Hindlimb muscle (tissue), 1 donor: Measurements from ENCODE around the gene GRK1. TPM values are rescaled to one million over a fixed set of nuclear protein-coding genes. Genes with fewer than 3 reads are reported as not detected.
A peak's percentile ranks its signal among the peaks of the same experiment; 100 is the strongest.

Experiments used
- DNase-seq: peaks from one replicate; pipeline ENCODE4 v3.0.0-alpha.2; 2013
- polyA plus RNA-seq: library from polyadenylated mRNA; unstranded; fragments of 120-200 nt; gene quantifications from one replicate; pipeline ENCODE4 v1.2.1, GENCODE V29; 2013; ENCODE audit not compliant: insufficient read length

GRK1 gene
- polyA plus RNA-seq, 1 donor: 0.34 TPM

DNA sequence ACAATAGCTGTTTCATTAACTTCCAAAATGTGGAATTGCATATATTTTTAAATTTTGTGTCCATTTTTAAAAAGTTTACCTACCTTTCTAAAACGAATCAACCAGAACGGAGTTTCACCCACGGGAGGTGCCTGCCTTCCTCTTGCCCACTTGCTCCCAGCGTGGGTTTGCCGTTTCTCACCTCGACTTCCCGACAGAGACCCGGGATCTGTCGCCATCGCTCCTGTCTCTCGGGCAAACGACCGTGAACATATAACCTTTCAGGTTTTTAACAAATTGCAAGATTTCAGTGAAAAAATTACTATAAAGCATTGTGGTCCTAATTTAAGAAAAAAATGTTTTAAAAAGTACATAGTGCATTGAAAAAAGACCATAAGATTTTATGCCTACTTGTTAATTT, 96.2 kb downstream of the GRK1 start:
- no peak for DNase-seq

GRCh38 chr13:113763961-113764792, 97.2 kb downstream of the GRK1 start:
- no peak for DNase-seq

- DNase-seq: no peak
These were observed 98.0 kb downstream of the GRK1 start for GRCh38 chr13:113764793-113765563.

DNA sequence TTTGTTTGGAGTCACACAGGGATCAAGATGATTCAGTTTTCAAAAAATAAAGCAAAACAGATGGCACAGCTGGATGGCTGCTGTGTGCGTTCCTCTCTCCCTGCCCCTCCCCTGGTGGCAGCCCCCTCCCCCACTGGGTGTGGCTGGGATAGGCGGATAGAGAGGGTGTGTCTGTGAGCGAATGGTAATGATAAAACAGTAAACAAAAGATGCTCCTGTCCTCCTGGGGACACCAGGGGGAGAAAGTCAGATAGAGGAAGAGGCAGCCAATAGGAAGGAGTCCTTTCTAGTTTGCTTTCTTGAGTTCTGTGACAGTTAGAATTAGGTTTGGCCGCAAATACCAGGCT, 98.5 kb downstream of the GRK1 start:
- no peak for DNase-seq

- no peak for DNase-seq
These were observed 99.2 kb downstream of the GRK1 start for GRCh38 chr13:113766035-113766800.

DNA sequence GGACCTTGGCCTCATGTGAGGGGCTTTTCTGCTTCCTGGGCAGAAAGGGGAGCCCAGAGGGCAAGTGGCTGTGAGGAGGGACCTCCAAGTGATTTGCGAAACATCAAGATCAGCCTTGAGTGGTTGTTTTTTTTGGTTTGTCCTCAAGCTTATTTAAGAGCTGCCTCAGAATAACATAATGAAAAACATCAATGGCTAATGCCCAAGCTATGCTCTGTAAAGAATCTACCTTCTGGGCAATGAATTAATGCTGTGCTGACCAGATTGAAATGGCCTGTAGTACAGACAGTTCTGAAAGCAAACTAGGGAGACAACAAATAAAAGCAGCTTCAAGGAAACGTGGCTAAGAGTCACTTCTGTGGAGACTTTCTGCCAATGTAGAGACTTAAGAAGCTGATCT, 100.3 kb downstream of the GRK1 start:
- no peak for DNase-seq

DNA sequence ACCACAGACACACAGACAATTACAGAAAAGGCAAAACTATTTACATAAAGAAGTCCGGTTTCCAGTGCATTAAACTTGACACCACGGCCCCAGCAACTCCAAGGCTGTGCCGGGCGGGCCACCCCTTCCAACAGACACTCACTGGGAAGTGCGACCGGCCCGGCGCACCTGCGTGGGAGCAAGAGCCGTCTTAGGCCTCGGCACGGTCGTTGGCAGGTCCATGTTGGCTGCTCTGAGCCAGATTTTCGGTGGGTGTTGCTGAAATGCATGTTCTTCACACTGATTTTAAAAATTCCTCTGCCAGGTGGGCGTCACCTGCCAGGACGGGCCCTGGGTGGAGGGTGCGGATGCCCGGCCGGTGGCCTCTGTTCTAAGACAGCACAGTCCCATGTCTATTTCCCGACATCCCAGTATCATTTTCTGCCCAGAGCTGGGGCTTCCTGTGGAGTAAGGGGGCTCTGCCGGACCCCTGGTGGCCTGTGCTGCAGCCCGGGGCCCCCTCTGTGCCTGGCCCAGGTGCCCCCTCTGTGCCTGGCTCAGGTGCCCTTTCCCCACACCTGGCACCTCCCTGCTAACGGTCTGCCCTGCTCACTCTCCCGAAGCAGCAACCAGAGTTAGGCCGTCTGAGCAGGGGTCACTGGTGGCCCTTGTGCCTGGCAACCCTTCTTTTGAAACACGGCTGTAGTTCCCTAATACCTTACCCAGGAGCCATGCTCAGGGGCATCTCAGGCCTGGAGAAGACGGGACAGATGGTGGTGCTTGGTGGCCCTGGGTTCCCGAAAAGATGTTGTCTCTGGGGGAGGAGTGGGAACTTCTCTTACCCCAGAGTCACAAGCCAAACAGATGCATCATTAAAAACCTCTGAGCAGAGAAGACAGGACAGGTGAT, 101.2 kb downstream of the GRK1 start:
- DNase-seq: no peak

DNA sequence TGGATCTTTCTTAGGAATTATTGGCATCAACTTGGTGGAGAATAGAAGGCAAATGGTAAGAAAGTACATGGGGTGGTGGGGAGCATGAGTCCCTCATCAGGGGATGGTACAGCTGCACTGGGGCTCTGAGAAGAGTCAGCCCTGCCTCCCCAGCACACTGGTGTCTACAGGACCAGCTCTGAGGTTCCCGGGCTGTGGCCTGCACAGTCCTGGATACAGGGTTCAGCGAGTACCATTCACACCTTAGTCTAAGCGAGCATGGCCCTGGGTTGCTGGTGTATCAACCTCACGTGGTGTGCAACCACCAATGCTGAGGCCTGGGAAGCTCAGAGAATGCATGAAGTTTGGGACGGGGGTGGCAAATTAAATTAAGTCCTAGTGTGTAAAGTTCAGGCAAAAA, 102.1 kb downstream of the GRK1 start:
- DNase-seq: no peak

DNA sequence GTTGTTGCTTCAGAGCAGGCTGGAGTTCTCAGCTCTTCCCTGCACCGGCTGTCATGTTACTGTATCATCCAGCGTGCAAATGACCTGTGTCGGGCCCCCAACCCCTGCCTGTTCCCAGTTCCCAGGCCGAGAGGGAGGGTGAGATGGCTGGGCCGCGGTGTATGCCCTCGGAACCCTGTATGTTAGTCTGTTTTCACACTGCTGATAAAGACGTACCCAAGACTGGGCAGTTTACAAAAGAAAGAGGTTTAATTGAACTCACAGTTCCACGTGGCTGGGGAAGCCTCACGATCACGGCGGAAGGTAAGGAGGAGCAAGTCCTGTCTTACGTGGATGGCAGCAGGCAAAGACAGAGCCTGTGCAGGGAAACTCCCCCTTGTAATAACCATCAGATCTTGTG, 102.9 kb downstream of the GRK1 start:
- no peak for DNase-seq

- no peak for DNase-seq
These were observed 103.4 kb downstream of the GRK1 start for GRCh38 chr13:113770441-113770840.

GRCh38 chr13:113770937-113771336, 103.9 kb downstream of the GRK1 start:
- no peak for DNase-seq

DNA sequence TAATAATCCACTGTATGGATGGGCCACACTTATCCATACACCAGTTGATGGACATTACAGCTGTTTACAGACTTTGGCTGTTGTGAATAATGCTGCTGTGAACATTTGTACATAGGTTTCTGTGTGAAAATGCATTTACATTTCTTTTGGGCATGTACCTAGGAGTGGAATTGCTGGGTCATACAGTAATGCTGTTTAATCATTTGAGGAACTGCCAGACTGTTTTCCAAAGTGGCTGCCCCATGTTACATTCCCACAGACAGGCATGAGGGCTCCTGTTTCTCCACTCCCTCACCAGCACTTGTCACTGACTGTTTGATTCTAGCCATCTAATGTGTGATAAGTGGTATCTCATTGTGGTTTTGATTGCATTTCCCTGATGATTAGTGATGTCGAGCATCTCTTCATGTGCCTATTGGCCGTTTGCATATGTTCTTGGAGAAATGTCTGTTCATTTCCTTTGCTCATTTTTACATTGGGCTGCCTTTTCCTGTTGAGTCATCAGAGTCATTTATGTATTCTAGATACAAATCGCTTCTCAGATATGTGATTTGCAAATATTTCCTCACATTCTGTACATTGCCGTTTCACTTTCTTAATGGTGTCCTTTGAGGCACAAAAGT, 104.8 kb downstream of the GRK1 start:
- DNase-seq: no peak

DNA sequence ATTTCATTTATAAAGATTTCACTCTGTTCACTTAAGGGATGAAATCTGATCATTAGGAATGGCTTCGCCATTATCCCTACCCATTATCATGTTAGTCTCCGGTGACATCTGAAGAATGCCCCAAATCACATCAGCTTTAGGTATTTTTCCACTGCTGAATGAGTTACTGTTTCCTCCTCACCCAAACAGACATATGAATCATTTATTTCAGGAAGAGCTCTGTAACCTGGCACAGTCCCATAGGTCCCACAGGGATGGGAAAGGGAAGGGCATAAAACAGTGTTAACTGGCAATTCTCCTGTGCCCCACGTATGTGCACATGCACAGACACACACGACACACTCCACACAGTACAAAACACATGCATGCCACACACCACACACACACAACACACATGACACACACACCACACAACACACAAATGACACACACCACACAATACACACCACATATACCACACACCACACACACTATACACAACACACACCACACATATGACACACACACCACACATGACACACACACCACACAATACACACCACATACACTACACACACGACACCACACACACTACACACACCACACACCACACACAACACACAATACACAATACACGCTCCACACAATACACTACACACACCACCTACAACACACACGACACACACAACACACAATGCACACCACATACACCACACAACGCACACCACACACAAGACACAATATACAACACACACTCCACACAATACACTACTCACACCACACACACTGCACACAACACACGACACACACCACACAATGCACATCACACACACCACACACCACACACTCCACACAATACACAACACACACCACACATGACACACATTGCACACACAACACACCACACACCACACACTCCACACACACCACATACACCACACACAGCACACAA, 107.4 kb downstream of the GRK1 start:
- DNase-seq: no peak

- DNase-seq: no peak
These were observed 108.6 kb downstream of the GRK1 start for GRCh38 chr13:113775451-113776145.

DNA sequence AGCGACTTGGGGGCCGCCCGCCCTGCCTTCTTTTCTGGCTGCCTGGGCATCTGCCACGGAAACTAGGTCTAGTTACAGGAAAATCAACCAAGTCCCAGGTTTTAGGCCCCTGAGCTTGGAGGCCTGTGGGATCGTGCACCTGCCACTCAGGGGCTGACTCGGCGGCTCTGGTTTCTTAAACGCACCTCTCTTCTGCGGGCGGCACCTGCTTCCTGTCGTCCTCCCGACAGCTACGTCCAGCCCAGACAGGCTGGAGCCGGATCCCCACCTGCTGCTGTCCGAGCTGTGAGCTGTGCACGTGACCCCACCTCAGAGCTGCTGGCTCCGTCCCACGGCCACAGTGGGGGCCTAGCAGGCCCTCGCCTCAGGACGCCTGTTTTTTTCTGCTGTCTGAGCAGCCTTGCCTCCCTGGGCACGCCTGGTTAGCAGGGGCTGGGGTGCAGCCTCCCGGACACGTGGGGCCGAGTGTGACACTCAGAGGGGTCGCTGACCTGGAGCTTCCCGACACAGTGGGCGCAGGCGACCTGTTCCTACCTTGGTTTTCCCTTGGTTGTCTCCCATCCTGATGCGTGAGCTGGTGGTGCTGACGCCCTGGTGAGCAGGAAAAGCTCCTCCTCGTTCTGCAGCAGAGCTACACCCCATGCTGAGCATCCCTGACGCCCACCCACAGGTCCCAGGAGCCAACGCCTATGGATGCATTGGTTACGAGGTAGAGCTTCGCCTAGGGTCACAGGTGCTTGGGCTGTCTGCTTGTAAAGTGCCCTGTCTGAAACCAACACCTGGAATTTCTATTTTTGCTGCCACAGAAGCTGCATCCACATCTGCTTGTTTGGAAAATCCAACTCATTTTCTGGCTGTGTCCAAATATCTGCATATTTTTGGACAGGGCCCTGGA, 109.5 kb downstream of the GRK1 start:
- no peak for DNase-seq

DNA sequence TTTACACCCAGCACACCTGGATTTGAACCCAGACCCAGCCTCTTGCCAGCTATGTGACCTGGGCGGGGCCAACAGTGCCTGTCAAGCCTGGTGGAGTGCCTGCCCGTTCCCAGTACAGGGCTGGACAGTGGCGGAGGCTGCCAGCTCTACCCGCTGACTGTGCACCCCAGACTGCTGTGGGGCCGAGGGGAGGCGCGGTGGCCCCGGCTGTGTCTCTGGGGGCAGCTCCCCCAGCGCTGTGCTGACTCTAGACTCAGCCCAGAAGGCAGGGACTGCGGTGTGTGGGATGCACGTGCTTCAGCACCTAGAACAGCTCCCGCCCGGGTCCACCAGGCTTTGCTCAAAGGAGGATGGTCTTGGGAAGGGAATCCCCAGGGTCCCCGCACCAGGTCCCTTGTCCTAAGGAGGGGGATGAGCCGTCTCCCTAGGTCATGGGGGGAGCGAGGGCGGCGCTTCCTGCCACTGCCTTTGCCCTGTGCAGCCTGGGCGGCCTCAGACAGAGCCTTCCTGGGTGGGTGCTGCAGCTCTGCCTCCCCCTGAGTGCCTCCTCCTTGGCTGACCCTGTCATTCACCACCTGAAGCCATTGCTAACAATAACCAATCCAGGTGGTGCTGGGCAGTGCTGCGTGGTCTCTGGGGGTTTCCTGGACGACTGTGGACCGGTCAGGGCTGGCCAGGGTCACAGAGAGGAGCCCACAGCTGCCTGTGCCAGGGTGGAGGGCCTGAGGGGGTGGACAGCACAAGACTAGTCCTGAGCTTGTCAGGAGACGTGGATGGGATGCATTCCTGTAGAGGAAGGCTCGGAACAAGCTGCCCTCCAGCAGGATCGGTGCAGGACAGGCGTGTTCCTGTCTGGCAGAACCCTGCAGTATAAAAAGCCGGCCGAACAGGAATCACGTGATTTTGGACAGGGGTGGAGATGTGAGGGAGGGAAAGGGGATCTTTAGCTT, 110.6 kb downstream of the GRK1 start:
- peak; percentile 18 for DNase-seq

GRCh38 chr13:113781571-113781970, 114.6 kb downstream of the GRK1 start:
- no peak for DNase-seq

- no peak for DNase-seq
These were observed 115.5 kb downstream of the GRK1 start for GRCh38 chr13:113782472-113782871.
